GM13976 (cell line): ENCODE measurements around the gene HOXA9.

Experiments used
- DNase-seq: peaks from one replicate; pipeline ENCODE4 v3.0.0; 2012; ENCODE audit warnings: low spot score
- in situ Hi-C: fragments of 300-500 bp; cut with MboI; formaldehyde crosslinking; loops from one replicate; pipeline ENCODE4 v1.12.0; 2022; ENCODE audit warnings: low sequenced_read_pairs, mixed read lengths, inconsistent platforms; ENCODE audit not compliant: unreplicated experiment
- TF ChIP-seq, protein P1 (sequence below): IDR thresholded peaks from 2 replicates; pipeline ENCODE4 v1.5.1; 2012; ENCODE audit warnings: borderline replicate concordance, mild to moderate bottlenecking; ENCODE audit not compliant: insufficient read depth; ENCODE audit errors: extremely low read depth, missing control alignments, control extremely low read depth

The HOXA9 gene

GRCh38 chr7:27147199-27148030 is 17.9 kb downstream of the HOXA9 start, which contains the start of gene HOXA6:
HOXA6 (minus strand) TSS chr7:27147774; CDS start chr7:27147749, 25 bp downstream.
- in situ Hi-C loops, result no loop called here
- TF ChIP-seq, protein P1, sequence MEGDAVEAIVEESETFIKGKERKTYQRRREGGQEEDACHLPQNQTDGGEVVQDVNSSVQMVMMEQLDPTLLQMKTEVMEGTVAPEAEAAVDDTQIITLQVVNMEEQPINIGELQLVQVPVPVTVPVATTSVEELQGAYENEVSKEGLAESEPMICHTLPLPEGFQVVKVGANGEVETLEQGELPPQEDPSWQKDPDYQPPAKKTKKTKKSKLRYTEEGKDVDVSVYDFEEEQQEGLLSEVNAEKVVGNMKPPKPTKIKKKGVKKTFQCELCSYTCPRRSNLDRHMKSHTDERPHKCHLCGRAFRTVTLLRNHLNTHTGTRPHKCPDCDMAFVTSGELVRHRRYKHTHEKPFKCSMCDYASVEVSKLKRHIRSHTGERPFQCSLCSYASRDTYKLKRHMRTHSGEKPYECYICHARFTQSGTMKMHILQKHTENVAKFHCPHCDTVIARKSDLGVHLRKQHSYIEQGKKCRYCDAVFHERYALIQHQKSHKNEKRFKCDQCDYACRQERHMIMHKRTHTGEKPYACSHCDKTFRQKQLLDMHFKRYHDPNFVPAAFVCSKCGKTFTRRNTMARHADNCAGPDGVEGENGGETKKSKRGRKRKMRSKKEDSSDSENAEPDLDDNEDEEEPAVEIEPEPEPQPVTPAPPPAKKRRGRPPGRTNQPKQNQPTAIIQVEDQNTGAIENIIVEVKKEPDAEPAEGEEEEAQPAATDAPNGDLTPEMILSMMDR, result no peak
- no peak for DNase-seq

DNA sequence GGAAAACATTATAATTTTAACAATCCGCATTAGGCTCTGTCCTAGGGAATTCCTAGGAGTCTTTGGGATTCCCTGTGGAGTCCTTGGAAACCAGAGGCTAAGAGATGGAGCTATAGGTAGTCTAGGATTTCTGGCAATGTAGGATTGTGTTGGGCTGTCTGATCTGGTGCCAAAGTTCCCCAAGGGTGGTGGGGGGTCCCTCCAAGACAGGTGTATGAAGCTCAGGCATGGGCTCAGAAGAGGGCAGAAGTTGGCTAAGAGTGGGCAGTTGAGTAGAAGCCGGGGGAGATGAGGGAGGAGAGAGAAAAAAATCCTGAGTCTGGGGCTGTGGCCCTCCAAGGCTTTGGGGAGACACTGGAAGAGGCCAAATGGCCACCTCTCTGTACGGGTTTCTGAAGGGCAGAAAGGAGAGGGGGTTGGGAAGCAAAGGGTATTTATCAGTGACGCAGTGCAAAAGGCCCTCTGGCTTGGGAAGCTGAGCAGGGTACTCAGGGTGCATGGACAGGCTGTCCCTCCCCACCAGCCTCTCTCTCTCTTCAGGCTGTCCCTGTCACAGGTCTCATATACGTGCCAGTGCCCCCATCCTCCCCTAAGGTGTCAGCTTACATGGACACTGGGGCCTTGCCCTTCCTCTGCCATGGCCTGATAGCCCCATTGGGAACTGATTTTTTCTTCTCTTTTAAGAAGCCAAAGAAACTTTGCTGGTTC is 18.7 kb downstream of the HOXA9 start:
- TF ChIP-seq, protein P1, result no peak
- no peak for DNase-seq
- in situ Hi-C loops, result no loop called here

DNA sequence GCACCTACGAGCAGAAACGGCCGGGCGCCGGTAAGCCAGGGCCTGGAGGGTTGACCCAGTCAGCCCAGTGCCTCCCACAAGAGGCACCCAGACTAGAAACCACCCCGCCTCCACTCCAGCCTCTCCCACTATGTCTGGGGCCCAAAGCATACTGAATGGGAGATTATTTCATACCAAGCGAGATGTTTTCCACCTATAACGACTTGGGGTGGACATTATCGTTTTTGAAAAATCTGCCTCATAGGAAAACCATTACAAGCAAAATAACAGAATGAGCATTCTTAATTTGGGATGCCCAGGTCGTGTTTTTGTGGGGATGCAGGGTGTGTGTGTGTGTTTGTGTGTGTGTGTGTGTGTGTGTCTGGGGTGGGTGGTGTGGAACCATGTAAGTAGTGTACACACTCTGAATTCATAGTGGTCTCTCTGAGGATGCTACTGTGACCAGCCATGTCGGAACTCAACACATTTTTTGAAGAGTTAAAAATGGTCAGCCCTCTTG is 19.4 kb downstream of the HOXA9 start:
- TF ChIP-seq, protein P1, result no peak
- in situ Hi-C loops, result no loop called here
- DNase-seq, result no peak

GRCh38 chr7:27145165-27145913 is 20.0 kb downstream of the HOXA9 start:
- peak; percentile 20 for DNase-seq
- TF ChIP-seq, protein P1, result no peak
- in situ Hi-C loops, result no loop called here

DNA sequence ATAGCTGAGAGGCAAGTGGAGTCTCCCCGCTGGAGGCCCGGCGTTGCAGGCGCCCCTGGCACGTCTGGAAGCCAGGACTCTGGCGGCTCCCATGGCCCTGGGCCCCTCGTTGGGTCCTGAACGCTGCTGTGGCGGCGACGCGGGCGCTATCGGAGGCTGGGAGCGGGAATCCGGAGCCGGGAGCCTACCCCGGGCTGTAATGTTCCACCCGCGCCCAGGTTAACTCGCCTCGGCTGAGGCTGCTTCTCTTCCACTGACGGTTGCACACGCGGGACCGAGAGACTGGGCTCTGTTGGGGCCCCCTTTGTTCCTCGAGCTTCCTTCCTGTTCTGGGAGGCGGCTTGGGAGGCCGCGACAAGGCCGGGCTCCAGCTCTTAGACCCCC is 20.6 kb downstream of the HOXA9 start:
- TF ChIP-seq, protein P1, result no peak
- no peak for DNase-seq
- in situ Hi-C loops, result no loop called here

GRCh38 chr7:27143950-27144780 is 21.2 kb downstream of the HOXA9 start:
- DNase-seq, result peak; percentile 16
- TF ChIP-seq, protein P1, result no peak
- in situ Hi-C loops, result no loop called here
